Measurements from ENCODE around the gene NKX6-2. TPM values are rescaled to one million over a fixed set of nuclear protein-coding genes. Genes with fewer than 3 reads are reported as not detected.
A peak's percentile ranks its signal among the peaks of the same experiment; 100 is the strongest.

The NKX6-2 gene
- total RNA-seq, 4 donors from 2014 or later = not detected

DNA sequence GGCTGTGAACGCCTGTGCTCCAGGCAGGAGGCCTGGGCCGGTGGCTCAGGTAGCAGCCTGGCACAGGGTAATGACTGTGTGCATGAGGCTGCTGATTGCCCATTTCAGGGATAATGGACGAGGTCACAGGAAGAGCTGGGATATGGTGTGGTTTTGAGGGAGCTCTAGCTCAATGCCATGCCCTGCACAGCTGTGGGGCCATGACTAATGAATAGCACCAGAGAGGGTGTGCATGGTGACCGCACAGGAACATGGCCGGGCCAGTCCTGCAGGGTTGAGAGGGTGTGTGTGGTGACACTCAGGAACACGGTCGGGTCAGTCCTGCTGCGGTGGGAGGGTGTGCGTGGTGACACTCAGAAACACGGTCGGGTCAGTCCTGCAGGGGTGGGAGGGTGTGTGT is 21.8 kb downstream of the NKX6-2 start:
- Histone ChIP-seq H3K9me3 (no peaks in the 10 kb centered on the region), H3K27me3 (no peaks in the 10 kb centered on the region), H3K4me1 (no peaks in the 10 kb centered on the region), H3K4me3 (no peak overlapping the region), H3K27ac (no peak overlapping the region), H3K36me3 (no peaks in the 10 kb centered on the region)
- intact Hi-C loops (cut with DNase I; ENCODE audit: low total_unique reads) = no loop called here
- TF ChIP-seq CTCF (IDR thresholded peaks at IDR 0.05) = no peak
- no peak for TF ChIP-seq POLR2A (IDR thresholded peaks at IDR 0.05)
- no peak for TF ChIP-seq EP300 (IDR thresholded peaks at IDR 0.05; ENCODE audit: low read depth)
- no peak for TF ChIP-seq POLR2AphosphoS5 (IDR thresholded peaks at IDR 0.05)
- in situ Hi-C loops (cut with MboI; ENCODE audit: low pct_ligation_motif_present in 1 of 4, low pct_unique_long_range_greater_than_20kb in 1 of 4, low sequenced_read_pairs in 3 of 4) = no loop called here
- WGBS, 2 donors (ENCODE audit: low coverage in 1 of 2) = 85% methylated on average over 10 of the region's 11 CpGs; no CpG with 5 or more reads in 1 of the 2 donors
- no peak for DNase-seq

DNA sequence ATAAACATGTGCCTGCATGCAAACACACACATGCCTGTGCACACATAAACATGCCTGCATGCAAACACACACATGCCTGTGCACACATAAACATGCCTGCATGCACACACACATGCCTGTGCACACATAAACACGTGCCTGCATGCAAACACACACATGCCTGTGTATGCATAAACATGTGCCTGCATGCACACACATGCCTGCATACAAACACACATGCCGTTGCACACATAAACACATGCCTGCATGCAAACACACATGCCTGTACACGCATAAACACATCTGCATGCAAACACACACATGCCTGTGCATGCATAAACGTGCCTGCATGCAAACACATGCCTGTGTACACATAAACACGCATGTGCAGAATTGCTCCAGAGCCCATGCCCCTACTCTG is 22.4 kb downstream of the NKX6-2 start:
- Histone ChIP-seq H3K9me3 (no peaks in the 10 kb centered on the region), H3K27me3 (no peaks in the 10 kb centered on the region), H3K4me3 (no peak overlapping the region), H3K27ac (no peak overlapping the region), H3K4me1 (no peaks in the 10 kb centered on the region), H3K36me3 (no peaks in the 10 kb centered on the region)
- DNase-seq = no peak
- 85% methylated on average over 5 of the region's 5 CpGs; no CpG with 5 or more reads in 1 of the 2 donors for WGBS, 2 donors (ENCODE audit: low coverage in 1 of 2)
- in situ Hi-C loops (cut with MboI; ENCODE audit: low pct_ligation_motif_present in 1 of 4, low pct_unique_long_range_greater_than_20kb in 1 of 4, low sequenced_read_pairs in 3 of 4) = no loop called here
- intact Hi-C loops (cut with DNase I; ENCODE audit: low total_unique reads) = no loop called here
- TF ChIP-seq POLR2AphosphoS5 (IDR thresholded peaks at IDR 0.05) (no peak), EP300 (IDR thresholded peaks at IDR 0.05; ENCODE audit: low read depth) (no peak), CTCF (IDR thresholded peaks at IDR 0.05) (no peak), POLR2A (IDR thresholded peaks at IDR 0.05) (no peak)

- Histone ChIP-seq H3K36me3 (no peaks in the 10 kb centered on the region), H3K27ac (no peak overlapping the region), H3K4me1 (no peaks in the 10 kb centered on the region), H3K9me3 (no peaks in the 10 kb centered on the region), H3K27me3 (no peaks in the 10 kb centered on the region), H3K4me3 (no peak overlapping the region)
- in situ Hi-C loops (cut with MboI; ENCODE audit: low pct_ligation_motif_present in 1 of 4, low pct_unique_long_range_greater_than_20kb in 1 of 4, low sequenced_read_pairs in 3 of 4) = no loop called here
- 75 to 89% methylated on average over 4 to 6 of the region's 6 CpGs for WGBS, 2 donors (ENCODE audit: low coverage in 1 of 2)
- TF ChIP-seq EP300 (IDR thresholded peaks at IDR 0.05; ENCODE audit: low read depth) (no peak), POLR2A (IDR thresholded peaks at IDR 0.05) (no peak)
- intact Hi-C loops (cut with DNase I; ENCODE audit: low total_unique reads) = no loop called here
- DNase-seq = no peak
These were observed 23.7 kb downstream of the NKX6-2 start for GRCh38 chr10:132762267-132762666.

GRCh38 chr10:132761395-132762060 is 24.4 kb downstream of the NKX6-2 start:
- DNase-seq = no peak
- H3K36me3 ChIP-seq = no peaks in the 10 kb centered on the region
- TF ChIP-seq CTCF (IDR thresholded peaks at IDR 0.05) (no peak), POLR2AphosphoS5 (IDR thresholded peaks at IDR 0.05) (no peak), POLR2A (IDR thresholded peaks at IDR 0.05) (no peak), EP300 (IDR thresholded peaks at IDR 0.05; ENCODE audit: low read depth) (no peak)
- intact Hi-C loops (cut with DNase I; ENCODE audit: low total_unique reads) (no loop called here), in situ Hi-C loops (cut with MboI; ENCODE audit: low pct_ligation_motif_present in 1 of 4, low pct_unique_long_range_greater_than_20kb in 1 of 4, low sequenced_read_pairs in 3 of 4) (no loop called here)
- no peak overlapping the region for H3K27ac ChIP-seq
- H3K4me1 ChIP-seq = no peaks in the 10 kb centered on the region
- 94 to 95% methylated on average over 7 to 10 of the region's 11 CpGs for WGBS, 2 donors (ENCODE audit: low coverage in 1 of 2)
- H3K4me3 ChIP-seq = no peak overlapping the region
- no peaks in the 10 kb centered on the region for H3K27me3 ChIP-seq
- H3K9me3 ChIP-seq = no peaks in the 10 kb centered on the region

- no peaks in the 10 kb centered on the region for H3K9me3 ChIP-seq
- H3K4me1 ChIP-seq = no peaks in the 10 kb centered on the region
- no peaks in the 10 kb centered on the region for H3K36me3 ChIP-seq
- WGBS, 2 donors (ENCODE audit: low coverage in 1 of 2) = 73% methylated on average over 14 of the region's 14 CpGs; no CpG with 5 or more reads in 1 of the 2 donors
- no peak overlapping the region for H3K4me3 ChIP-seq
- in situ Hi-C loops (cut with MboI; ENCODE audit: low pct_ligation_motif_present in 1 of 4, low pct_unique_long_range_greater_than_20kb in 1 of 4, low sequenced_read_pairs in 3 of 4) (no loop called here), intact Hi-C loops (cut with DNase I; ENCODE audit: low total_unique reads) (no loop called here)
- no peak overlapping the region for H3K27ac ChIP-seq
- TF ChIP-seq POLR2AphosphoS5 (IDR thresholded peaks at IDR 0.05) (no peak), CTCF (IDR thresholded peaks at IDR 0.05) (no peak), EP300 (IDR thresholded peaks at IDR 0.05; ENCODE audit: low read depth) (no peak), POLR2A (IDR thresholded peaks at IDR 0.05) (no peak)
- DNase-seq = peak; percentile 15
- no peaks in the 10 kb centered on the region for H3K27me3 ChIP-seq
These were observed 27.1 kb downstream of the NKX6-2 start for GRCh38 chr10:132758865-132759264.
